HL-60 (cell line): ENCODE measurements around the gene S1PR5.

ENCODE experiments used
- CTCF ChIP-seq: IDR thresholded peaks from one replicate; pipeline ENCODE4 v1.5.1; 2011; ENCODE audit warnings: low read length, control low read depth, inconsistent platforms; ENCODE audit not compliant: insufficient read depth
- GABPA ChIP-seq: IDR thresholded peaks from 2 replicates; pipeline ENCODE4 v1.6.1; 2012; ENCODE audit warnings: low read depth
- POLR2AphosphoS5 ChIP-seq: IDR thresholded peaks from 2 replicates; pipeline ENCODE4 v1.6.1; 2012; ENCODE audit warnings: low read depth
- REST ChIP-seq: IDR thresholded peaks from 2 replicates; pipeline ENCODE4 v1.6.1; 2012; ENCODE audit warnings: low read depth; ENCODE audit not compliant: insufficient replicate concordance

GRCh38 chr19:10560154-10560553 lies 42.9 kb upstream of the S1PR5 start:
- no peak for TF ChIP-seq REST
- no peak for TF ChIP-seq CTCF
- TF ChIP-seq GABPA = no peak
- TF ChIP-seq POLR2AphosphoS5 = no peak
